HG03469 (cell line): ENCODE results near the gene APBB1.

Experiments
- ATAC-seq: cut with Tn5 transposase; IDR thresholded peaks from one replicate; pipeline ENCODE4 v1.9.1; 2021; ENCODE audit warnings: mild to moderate bottlenecking, moderate library complexity, moderate number of reproducible peaks; ENCODE audit not compliant: unreplicated experiment

The APBB1 gene

DNA sequence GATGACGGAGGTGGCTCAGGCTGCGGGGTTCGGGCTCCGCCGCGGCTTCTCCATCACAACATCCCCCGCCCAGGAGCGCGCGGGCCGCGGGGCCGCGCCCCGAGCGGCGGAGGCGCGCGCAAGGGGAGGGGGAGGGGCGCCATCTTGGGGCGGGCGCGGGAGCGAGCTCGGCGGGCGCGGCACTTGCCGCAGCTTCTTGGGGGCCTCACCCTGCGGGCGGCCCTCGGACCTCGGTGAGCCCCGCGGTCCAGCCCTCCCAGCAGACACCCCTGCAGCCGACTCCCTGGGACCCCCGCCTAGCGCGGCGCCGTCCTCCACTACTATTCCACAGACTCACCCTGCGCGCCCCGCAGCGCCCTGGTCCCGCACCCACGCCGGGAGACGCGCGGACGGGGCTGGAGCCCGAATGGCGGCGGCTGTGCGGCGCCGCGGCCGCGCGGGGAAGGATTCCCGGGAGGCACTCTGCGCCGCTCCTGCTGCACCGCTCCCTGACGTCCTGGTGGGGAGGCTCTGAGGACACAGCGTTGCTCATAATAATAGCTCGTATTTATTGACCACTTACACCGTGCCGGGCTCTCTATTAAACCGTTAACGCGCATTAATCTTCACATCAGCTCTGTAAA, at the start of gene APBB1:
Gene APBB1, minus strand, starts transcription at position 86 of the 623 bp plus-strand sequence. CDS start 7,747 bp downstream, outside the sequence.
- ATAC-seq, result no peak

DNA sequence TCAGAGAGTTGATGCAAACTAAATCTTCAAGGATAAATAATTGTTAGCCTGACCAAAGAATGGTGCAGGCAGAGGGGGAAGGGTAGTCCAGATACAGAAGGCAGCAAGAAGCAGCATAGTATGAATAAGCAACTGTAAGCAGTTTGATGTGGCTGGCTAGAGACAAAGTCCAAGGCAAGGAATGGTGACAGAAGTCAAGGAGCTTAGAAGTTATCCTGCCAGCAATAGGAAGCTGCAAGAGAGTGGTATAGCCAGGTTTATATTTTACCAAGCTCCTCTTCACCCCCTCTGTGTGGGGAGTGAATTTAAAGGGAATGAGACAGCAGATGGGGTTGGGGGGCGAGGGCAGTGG, 40.2 kb upstream of the APBB1 start:
- ATAC-seq, result no peak

DNA sequence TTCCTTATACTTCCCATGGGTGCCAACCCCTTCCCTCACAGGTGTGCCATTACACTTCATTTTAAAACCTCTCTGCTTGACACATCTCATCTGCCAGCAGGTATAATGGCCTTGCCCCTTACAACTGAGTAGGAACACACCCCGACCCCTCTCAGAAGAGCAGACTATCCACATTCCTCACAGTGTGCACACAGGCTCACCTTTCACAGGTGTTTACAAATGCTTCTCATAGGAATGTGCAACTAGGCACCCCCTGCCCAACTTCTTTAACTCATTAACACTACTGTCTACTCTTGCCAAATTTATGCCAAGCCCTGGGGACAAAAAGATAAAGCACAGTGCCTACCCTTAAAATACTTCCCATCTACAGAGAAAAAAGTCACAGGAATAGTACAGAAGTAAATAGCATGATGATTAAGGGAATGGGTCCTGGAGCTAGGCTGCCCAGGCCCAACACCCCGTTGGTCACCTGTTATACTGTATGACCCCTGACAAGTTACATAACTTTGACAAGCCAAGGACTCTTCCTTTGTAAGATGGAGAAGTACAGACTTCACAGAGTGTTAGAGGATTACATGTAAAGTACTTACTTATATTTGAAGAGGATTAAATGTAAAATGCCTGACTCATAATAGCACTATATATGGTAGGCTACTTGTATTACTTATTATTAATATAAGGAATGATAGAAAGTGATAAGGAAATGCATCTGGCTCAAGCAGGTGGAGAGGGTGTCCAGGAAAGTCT, 39.6 kb upstream of the APBB1 start:
- ATAC-seq, result no peak

DNA sequence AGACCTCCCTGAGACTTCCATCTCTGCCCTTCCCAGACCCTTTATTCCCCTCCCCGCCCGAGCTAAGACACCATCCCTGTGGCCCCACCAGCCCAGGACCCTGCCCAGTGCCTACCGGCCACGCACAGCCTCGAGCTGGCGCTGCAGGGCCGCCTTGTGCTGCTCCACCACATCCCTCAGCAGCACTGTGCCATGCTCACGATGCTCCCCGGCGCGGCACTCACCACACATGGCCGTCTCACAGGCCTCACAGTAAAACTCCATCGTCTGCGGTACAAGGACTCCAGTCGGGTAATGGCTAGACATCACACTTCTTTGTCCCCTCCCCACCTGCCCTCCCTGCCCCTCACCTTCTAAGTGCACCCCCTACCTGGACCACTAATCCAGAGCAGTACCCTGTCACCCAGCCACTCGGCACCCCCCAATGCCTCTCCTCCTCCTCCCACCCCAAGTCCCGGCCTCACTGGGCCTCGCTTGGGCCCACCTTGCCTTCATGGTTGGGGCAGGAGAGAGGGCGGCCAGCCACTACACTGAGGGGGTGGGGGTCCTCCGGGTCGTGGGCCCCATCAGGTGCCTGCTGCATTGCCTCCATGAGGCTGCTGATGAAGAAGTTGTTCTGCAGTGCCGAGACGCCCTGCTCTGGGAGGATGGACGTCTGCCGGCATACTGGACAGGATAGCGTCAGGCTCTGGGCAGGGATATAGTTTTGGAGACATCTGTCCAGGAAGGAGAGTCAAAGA, 38.9 kb upstream of the APBB1 start:
- no peak for ATAC-seq

DNA sequence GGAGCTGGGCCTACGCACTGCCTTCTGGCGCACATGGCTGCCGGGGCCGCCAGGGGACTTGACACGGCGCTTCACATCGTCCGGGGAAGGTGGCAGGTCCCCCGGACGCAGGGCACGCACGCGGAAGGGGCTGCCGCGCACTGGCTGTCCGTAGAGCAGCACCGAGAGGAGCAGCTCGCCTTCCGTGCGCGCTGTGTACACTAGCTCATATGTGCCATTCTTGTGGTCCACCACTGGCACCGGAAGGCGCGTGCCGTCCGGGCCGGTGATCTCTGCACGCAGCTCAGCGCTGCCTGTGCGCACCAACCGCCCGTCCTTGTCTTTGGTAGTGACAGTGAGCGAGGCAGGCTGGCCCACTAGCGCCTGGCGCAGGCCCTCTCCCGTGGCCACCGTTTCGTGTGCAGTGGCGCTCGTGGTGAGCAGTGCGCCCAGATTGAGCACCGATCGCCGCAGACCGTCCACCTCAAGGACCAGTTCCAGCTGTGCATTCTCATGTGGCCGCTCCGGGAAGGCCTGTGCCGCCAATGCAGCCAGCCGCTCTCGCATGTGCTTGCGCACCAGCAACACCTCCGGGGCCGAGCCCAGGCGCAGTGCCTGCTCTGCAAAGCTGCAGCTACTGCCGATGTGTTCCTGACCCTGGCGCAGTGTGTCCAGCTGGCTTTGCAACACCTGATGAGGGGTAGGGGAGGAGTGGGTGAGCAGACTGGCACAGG, 37.6 kb upstream of the APBB1 start:
- no peak for ATAC-seq

DNA sequence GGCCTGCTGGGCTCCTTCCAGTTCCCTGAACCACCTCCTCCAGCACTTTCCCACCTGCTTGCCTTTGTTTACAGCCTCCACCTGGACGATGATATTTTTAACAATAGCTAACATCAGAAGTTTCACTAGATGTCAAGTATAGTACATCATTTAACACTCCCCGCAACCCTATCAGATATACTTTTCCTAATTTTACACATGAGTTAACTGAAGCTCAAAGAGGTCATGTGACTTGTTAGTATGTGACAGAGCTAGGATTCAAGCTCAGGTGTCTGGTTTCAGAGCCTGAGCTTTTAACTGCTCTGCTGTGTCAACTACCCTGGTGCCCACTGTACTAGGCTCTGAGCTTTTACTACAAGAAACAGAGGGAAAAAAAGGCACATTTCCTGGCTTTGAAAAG, 36.2 kb upstream of the APBB1 start:
- ATAC-seq, result no peak

DNA sequence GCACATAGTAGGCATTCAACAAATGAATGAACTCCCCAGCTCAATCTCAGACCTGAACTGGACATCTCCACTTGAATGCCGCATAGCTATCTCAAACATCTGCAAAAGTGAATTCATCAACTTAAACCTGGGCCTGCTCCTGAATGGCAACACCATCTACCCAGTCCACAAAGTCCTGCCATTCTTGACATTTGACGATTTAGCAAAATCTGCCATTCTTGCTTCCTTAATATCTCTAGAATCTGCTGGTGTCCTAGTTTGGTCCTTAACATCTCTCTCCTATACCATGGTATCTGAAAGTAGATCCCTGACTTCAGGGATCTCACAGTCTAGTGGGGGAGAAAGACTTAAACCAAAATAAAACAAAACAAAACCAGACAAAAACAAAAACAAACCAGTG, 34.3 kb upstream of the APBB1 start:
- ATAC-seq, result no peak

DNA sequence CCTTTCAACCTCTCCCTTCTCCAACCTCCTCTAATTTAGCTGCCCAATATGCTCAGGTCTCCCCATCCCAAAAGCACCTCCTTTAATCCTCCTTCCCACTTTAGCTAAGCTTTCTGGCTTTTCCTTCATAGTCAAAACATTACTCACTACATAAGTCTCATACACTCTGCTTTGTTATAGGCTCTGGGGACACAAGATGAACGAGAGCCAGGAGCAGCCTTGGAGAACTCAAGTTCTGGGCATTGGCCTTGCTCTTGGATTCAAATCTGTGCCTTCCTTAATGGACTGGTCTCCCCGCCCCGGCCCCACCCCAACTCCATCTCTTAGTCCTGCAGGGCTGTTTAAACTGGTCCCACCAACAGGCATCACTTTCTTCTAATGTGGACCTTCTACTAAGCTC, 33.3 kb upstream of the APBB1 start:
- no peak for ATAC-seq

DNA sequence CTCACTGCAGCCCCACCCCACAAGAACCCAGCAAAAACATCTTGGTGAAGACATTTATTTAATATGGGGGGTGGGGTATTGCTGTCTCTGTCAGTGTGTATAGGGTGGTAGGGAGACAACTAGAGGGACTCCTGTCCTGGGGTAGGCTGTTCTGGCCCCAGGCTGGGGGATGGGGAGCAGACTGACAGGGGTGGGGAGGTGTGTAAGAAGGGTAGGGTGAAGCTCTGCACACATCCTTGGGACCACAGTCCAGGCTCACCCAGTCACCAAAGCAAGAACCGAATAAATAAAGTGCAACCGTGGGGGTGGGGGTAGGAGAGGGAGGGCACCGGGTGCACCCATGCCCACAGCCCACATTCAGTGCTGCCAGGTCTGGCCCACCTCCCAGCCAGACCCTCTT, 29.7 kb upstream of the APBB1 start:
- no peak for ATAC-seq

DNA sequence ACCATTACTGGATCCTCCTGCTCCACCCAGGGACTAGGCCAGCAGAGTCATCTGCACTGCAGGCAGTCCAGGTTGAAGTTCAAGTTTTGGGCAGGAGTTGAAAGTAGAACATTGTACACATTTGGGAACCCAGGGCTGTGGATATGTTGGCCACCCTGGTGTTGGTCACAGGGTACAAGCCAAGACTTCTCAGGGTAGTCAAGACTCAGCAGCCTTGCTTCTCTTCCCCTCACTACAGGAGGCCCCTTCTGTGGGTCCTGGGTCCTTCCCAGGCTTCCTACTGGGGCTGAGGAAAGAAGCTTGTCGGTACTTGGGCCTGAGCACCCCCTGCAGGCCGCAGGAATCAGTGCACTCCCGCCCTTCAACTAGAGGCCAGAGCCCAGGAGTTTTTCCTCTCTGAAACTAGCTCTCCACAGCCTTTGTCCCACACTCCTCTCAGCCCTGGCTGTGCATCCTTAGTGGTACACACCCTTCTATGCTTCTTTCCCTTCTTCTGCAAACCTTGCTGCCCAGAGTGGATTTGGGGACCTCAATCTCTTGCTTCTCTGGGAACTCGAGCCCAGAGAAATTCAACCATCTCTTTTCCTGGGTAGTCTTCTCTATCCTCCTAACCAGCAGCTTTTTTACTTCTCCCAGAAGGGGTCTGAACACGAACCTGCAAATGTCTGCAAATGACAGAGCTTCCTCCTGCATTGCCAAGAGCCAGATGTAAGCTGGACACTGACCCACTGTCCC, 24.5 kb upstream of the APBB1 start:
- ATAC-seq, result peak; percentile 53

DNA sequence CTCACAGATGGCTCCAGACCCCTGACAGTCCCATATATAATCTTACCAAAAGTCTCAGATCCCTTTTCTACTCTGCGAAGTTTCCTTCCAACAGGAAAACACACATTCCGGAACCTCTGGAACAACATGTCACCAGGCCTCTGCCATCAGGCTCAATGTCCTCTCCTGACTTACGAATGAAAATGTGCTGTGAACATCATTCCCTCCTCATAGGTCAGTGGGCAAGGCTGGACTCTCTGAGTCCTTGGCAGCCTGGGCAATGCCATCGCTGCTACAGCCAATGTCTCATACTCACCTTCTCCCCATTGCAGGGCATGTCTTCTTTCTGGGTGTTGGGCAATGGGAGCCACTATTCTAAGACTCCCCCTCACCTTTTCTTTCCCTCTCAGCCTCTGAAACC, 23.5 kb upstream of the APBB1 start:
- ATAC-seq, result no peak

DNA sequence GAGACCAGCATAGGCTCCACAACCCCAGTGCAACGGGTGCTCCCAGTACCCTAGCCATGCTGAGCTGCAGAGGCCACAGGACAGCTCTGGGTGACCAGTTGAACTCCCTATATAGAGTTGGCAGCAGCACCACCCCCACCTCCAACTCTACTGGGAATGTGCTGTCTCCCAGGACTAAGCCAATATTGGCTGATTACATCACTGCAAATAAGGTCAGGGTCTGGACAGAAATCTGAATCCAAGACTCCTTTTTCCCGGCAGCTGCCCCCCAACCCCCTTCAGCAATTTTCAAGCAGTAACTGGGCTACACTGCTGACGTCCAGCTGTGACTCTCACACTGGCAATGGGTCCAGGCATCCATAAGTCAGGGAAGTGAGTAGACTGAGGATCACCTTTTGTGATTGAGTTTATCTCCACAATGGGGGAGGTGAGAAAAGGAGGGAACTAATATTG, 22.0 kb upstream of the APBB1 start, which contains the start of gene HPX:
Gene HPX, minus strand, starts transcription at position 82 of the 453 bp plus-strand sequence. Its CDS starts 24 bp downstream, at position 58.
- no peak for ATAC-seq

DNA sequence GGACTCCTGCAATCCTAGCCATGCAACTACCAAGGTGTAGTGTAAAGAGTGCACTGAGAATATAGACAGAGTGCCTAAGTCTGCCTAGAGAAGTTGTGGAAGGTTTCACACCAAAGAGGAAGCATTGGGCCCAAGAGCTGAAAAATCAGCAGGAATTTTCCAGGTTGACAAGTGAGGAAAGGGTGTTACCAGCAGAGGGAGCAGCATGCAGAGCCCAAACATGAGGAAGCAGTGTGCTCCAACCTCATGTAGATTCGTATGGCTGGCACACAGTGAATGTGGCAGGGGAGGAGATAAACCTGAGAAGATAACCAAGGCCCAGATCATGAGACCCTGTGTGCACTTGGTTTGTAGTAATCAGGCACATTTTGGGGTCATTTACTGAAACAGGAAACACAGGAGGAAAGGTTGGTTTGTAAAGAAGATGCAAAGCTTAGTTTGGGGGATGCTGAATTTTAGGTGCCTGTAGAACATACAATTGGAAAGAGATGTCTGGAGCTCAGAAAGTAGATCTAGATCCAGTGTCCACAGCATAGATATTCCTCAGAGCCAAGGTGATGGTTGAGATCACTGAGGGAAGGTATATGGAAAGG, 20.2 kb upstream of the APBB1 start:
- ATAC-seq, result no peak

DNA sequence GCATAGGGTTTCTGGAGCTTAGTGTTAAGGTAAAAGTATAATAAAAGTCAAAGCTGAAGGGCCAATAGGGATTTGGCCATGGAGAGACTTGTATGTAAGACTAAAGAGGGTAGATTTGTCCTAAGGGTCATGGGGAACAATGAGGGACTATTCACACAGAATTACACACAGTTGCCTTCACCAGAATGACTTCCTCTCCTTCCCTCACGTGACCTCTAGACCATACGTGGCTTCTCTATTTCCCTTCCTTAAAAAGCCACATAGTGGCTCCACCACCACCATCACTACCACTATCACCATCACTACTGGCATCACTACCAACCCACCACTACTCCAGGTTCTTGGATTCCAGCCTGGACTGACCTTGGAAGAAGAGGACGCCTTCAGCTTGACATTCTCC, 19.1 kb upstream of the APBB1 start:
- ATAC-seq, result no peak

DNA sequence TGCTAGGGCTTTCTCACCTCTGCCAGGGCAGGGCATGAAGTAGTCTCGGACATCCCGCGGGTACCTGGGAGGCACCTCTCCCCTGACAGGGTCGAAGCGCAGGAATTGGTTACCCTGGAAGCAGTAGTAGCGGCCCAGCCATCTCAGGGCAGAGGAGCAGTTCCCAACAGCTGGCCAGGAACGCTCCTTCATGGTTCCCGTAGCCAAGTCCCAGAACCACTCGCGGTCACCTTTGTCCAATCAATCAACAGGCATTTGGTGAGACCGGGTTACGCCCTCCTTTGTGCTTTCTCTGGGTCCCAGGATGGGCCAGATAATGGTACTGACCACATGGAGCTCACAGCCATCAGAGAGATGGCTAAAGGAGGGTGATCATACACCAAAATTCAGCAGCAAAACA, 18.5 kb upstream of the APBB1 start:
- ATAC-seq, result no peak

DNA sequence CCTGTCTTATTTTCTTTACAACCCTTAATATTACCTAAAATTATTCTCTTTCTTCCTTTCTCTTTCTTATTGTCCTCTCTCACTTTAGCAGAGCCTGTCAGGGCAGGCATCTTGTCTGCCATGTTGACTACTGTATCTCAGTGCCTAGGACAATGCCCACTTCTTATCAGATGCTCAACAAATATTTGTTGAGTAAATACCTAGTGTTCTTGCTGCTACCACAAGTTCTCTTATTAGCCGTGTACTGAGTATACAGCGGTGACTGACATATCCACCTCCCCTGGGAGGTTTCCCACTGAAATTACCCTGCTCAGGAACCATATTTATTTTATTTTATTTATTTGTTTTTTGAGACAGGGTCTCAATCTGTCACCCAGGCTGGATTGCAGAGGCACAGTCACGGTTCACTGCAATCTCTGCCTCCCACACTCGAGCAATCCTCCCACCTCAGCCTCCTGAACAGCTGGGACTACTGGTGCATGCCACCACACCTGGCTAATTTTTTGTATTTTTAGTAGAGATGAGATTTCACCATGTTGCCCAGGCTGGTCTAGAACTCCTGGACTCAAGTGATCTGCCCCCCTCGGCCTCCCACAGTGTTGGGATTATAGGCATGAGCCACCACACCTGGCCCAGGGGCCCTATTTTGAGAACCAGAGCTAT, 15.2 kb upstream of the APBB1 start:
- ATAC-seq, result no peak

DNA sequence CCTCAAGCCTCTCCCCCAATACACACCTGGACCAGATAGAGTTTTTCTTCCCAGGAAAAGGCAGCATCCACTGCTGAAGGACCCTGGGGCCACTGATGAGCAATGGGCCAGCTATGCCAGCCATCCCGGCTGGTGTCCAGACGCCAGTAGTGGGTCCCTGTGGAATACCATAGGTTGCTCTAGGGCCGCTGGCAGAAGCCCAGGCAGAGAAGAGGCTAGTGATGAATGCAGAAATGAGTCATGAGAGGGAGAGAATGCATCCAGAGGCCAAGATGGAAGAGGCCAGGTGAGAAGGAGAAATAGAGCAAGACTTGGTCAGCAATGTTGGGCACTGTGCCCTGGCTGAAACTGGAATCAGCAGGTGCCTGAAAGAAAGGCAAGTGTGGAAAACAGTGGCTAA, 13.0 kb upstream of the APBB1 start:
- ATAC-seq, result no peak

DNA sequence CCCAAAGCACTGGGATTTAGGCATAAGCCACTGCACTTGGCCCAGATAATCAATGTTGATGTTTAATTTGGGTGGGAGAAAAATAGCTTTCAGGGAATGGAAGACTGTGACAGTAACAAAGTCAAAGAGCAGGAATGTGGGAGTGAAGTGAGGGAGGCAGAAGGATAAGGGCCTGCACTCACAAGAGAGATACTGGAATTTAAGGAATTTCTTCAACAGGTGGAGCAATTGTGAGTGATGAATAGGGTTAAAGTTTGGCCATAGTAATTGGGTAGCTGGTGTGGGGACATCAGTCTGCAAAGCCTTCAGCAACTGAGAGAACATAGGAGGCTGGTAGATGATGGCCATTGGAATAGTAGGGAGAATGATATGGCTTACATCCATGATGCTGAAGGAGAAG, 8.6 kb upstream of the APBB1 start:
- no peak for ATAC-seq

DNA sequence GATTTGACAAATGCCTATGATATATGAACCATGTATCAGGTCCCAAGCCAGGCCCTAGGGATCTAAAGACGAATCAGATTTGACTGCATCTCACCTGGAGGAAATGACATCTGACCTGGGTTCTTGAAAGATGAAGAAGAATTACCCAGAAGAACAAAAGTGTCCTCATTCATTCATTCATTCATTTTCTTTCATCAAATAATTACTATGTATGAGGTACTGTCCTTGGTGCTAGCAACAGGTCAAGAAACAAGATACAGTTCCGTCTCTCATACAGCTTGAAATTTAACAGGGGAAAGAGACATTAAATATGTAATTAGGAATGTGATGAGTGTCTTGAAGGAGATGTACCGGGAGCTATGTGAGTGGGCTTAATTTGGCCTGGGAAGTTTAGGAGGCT, 1.8 kb upstream of the APBB1 start:
- ATAC-seq, result no peak

DNA sequence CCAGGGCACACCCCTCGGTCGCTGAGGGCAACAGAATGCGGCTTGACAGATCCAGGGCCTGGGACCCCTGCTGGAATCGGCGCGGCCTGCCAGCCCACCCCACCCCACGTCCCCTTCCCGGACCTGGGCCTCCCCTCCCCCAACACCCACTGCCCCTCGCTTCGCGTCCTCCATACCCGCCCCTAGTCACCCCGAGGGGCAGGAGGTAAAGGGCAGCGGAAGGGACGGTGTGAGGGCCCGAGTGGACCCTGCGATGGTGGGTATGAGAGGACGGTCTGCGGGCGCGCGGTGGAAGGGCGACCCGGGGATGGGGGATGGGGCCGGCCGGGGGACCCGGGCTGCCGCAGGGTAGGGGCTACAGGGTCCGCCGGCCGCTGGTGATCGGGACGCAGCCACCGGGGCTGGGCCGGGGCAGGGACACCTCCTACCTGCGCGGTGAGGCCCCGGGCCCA, 311 bp downstream of the APBB1 start:
- ATAC-seq, result no peak
